Heart right ventricle (tissue), 16 donors: ENCODE data around the gene WARS2. TPM values are rescaled to one million over a fixed set of nuclear protein-coding genes. Genes with fewer than 3 reads are reported as not detected.

Experiments
- ATAC-seq, 8 donors: fragments of 200-7000 bp; cut with Tn5 transposase; one replicate each; pipeline ENCODE4 v1.9.1; 2020; ENCODE audit warnings: mild to moderate bottlenecking in 8 of 8, moderate library complexity in 8 of 8, moderate number of reproducible peaks in 1 of 8
- DNase-seq, 2 donors: peaks; one replicate each; pipeline ENCODE4 v3.0.0-alpha.2; 2020
- H3K27ac ChIP-seq, 10 donors: fragments of 200-600 bp; sonication (generic) in 2 of 10; one replicate each; pipeline versions ENCODE4 v1.5.0 to v1.8.0; 2020 to 2022; ENCODE audit warnings: mild to moderate bottlenecking in 3 of 10
- H3K27me3 ChIP-seq, 7 donors: fragments of 200-600 bp; one replicate each; pipeline ENCODE4 v1.8.0; 2021 to 2022; ENCODE audit warnings: mild to moderate bottlenecking in 2 of 7
- H3K36me3 ChIP-seq, 9 donors: fragments of 200-600 bp; sonication (generic) in 1 of 9; one replicate each; pipeline versions ENCODE4 v1.5.0 to v1.8.0; 2020 to 2022; ENCODE audit warnings: mild to moderate bottlenecking in 2 of 9
- H3K4me1 ChIP-seq, 9 donors: fragments of 200-600 bp; sonication (generic) in 1 of 9; one replicate each; pipeline versions ENCODE4 v1.5.0 to v1.8.0; 2020 to 2022; ENCODE audit warnings: mild to moderate bottlenecking in 4 of 9
- H3K4me3 ChIP-seq, 10 donors: fragments of 200-600 bp; sonication (generic) in 2 of 10; one replicate each; pipeline versions ENCODE4 v1.5.0 to v1.8.0; 2020 to 2022; ENCODE audit warnings: mild to moderate bottlenecking in 7 of 10, moderate library complexity in 2 of 10
- H3K9me3 ChIP-seq, 11 donors: fragments of 200-600 bp in 10 of 11; sonication (generic) in 2 of 11; one replicate each; pipeline versions ENCODE4 v1.5.0 to v1.8.0; 2013 to 2022; ENCODE audit warnings: mild to moderate bottlenecking in 2 of 11, control low read depth in 1 of 11, moderate library complexity in 1 of 11
- CTCF ChIP-seq, 9 donors: fragments of 200-600 bp; sonication (generic) in 2 of 9; IDR thresholded peaks; one replicate each; pipeline versions ENCODE4 v1.5.0 to v1.8.0; 2021 to 2022; ENCODE audit warnings: antibody characterized with exemption in 9 of 9, mild to moderate bottlenecking in 5 of 9, moderate library complexity in 1 of 9
- WGBS, 2 donors: extraction: QIAGEN DNeasy Blood & Tissue Kit; methylation state at CpG; one replicate each; pipeline ENCODE4 v1.1.7; 2013; ENCODE audit warnings: inconsistent platforms in 1 of 2; 5-methylcytosine and 5-hydroxymethylcytosine counted together
- intact Hi-C, 10 donors: fragments of 100-400 bp; cut with DNase I; formaldehyde crosslinking; loops; one replicate each; pipeline versions ENCODE4 v1.11.1 to v1.14.2; 2022
- polyA plus RNA-seq, 2 donors: library from polyadenylated mRNA; stranded (reverse); fragments of 200-250 nt; gene quantifications; one replicate each; pipeline ENCODE4 v1.2.3, GENCODE V29; 2013
- total RNA-seq, 10 donors: library from RNA; stranded (reverse); fragmentation: NEBNext Ultra II Directional in 3 of 10; extraction: Animal tissue kit (Norgen Biotek cat#: 25700) in 3 of 10; gene quantifications; one replicate each; pipeline versions ENCODE4 v1.2.1 to v1.2.4, GENCODE V29; 2021 to 2023
- donor health status: Arrhythmogenic right ventricular cardiomyopathy.
- donor health status: ischemic (EF 13 %, LVEDD 7.1; RV severe dilation, severe dysfunction).
- donor health status: healthy with polysubstance abuse.
- donor health status: DM: no; HTN: yes; CAD: no.
- donor health status: DM: no; HTN: no; CAD: no.
- donor health status: ischemic (EF 25% LVEDD 6.9; RV normal size, moderate dysfunction).
- donor health status: ischemic (EF 25% LVEDD 5.7; RV mildly dilated, moderate dysfunction).
- donor health status: healthy.
- donor health status: DM: yes; HTN: yes; CAD: no.
- donor health status: Ischemic cardiomyopathy.
- donor health status: ischemic (EF 35%, LVEDD 5.7; RV mildly dilated, moderate dysfunction).
- donor health status: nonischemic (EF 11% LVEDD 7.7; RV severe dilation, severe dysfunction).
- donor health status: DM: yes; HTN: yes; CAD: no.
- donor health status: PGD.
- donor health status: ischemic (EF 29% LVEDD 5.4; RV normal size, mild dysfunction).
- donor health status: nonischemic (EF 23%, LVEDD 6.1; RV moderate dilation, normal function).

The WARS2 gene
- total and polyA plus RNA-seq, 12 donors: 3.5 to 15.4 (median 11.3) TPM

GRCh38 chr1:119146466-119146865 lies 6.0 kb upstream of the WARS2 start:
- WGBS, 2 donors: 80 to 84% methylated on average over 4 of the region's 4 CpGs
- no peak overlapping the region for H3K27ac ChIP-seq
- DNase-seq: no peak

GRCh38 chr1:119144813-119145212 lies 4.4 kb upstream of the WARS2 start:
- DNase-seq: no peak
- 97 to 98% methylated on average over 6 of the region's 6 CpGs for WGBS, 2 donors
- peaks cover 0 to 35% (median 19%) of the 10 kb centered on the region in 9 donors for H3K4me1 ChIP-seq
- H3K27ac ChIP-seq: no peak overlapping the region
- no peaks in the 10 kb centered on the region for H3K27me3 ChIP-seq
- ATAC-seq: no peak
- no peak overlapping the region for H3K4me3 ChIP-seq
- H3K36me3 ChIP-seq: peaks cover 0 to 39% (median 0%) of the 10 kb centered on the region in 9 donors
- intact Hi-C loops: no loop called here
- no peaks in the 10 kb centered on the region for H3K9me3 ChIP-seq
- TF ChIP-seq CTCF (IDR thresholded peaks at IDR 0.05): no peak

More at GRCh38 chr1:119146466-119146865, 6.0 kb upstream of the WARS2 start:
- TF ChIP-seq CTCF (IDR thresholded peaks at IDR 0.05): no peak
- Histone ChIP-seq H3K4me3 (no peak overlapping the region), H3K9me3 (no peaks in the 10 kb centered on the region), H3K27me3 (no peaks in the 10 kb centered on the region), H3K4me1 (peaks cover 0 to 29% (median 11%) of the 10 kb centered on the region in 9 donors), H3K36me3 (peaks cover 0 to 39% (median 0%) of the 10 kb centered on the region in 9 donors)
- intact Hi-C loops: no loop called here
- ATAC-seq: no peak

GRCh38 chr1:119143706-119144105 lies 3.3 kb upstream of the WARS2 start:
- no peak for TF ChIP-seq CTCF (IDR thresholded peaks at IDR 0.05)
- H3K36me3 ChIP-seq: peaks cover 0 to 39% (median 0%) of the 10 kb centered on the region in 9 donors
- 89 to 93% methylated on average over 1 of the region's 1 CpG for WGBS, 2 donors
- DNase-seq (no peak), ATAC-seq (no peak)
- peaks cover 0 to 44% (median 29%) of the 10 kb centered on the region in 9 donors for H3K4me1 ChIP-seq
- no peaks in the 10 kb centered on the region for H3K9me3 ChIP-seq
- H3K4me3 ChIP-seq: no peak overlapping the region
- intact Hi-C loops: no loop called here
- no peak overlapping the region for H3K27ac ChIP-seq
- H3K27me3 ChIP-seq: no peaks in the 10 kb centered on the region

GRCh38 chr1:119141660-119142059 lies 1.2 kb upstream of the WARS2 start:
- DNase-seq (no peak), ATAC-seq (no peak)
- H3K27me3 ChIP-seq: no peaks in the 10 kb centered on the region
- H3K36me3 ChIP-seq: peaks cover 0 to 25% (median 0%) of the 10 kb centered on the region in 9 donors
- H3K4me1 ChIP-seq: peaks cover 0 to 42% (median 29%) of the 10 kb centered on the region in 9 donors
- 98% methylated on average over 1 of the region's 1 CpG for WGBS, 2 donors
- TF ChIP-seq CTCF (IDR thresholded peaks at IDR 0.05): no peak
- H3K4me3 ChIP-seq: peak overlapping the region in 1 of 10 donors; percentile 70
- no peak overlapping the region for H3K27ac ChIP-seq
- H3K9me3 ChIP-seq: no peaks in the 10 kb centered on the region
- intact Hi-C loops: no loop called here
